IMR-90 (cell line): ENCODE results near the gene MLIP. TPM values are rescaled to one million over a fixed set of nuclear protein-coding genes. Genes with fewer than 3 reads are reported as not detected.

Experiments
- ATAC-seq: fragments of 200-7000 bp; cut with Tn5 transposase; 2 replicates; pipeline ENCODE4 v1.9.1; 2020; ENCODE audit warnings: low read depth, mild to moderate bottlenecking, moderate library complexity
- BruUV-seq: library from RNA; stranded (reverse); fragments of 400-500 nt; replicated peaks from 2 replicates; lab custom pipeline; 2021; lab: Mats Ljungman, UMichigan
- CTCF ChIA-PET: fragments of 300-600 bp; formaldehyde crosslinking; extraction: SDS; loops from one replicate; lab custom pipeline; 2021; ENCODE audit warnings: antibody characterized with exemption; lab: Yijun Ruan, JAX
- POLR2A ChIA-PET: fragments of 300-600 bp; sonication (Branson Sonifier 250); formaldehyde crosslinking; loops from one replicate; lab custom pipeline; 2022; ENCODE audit warnings: antibody characterized with exemption; ENCODE audit not compliant: unreplicated experiment; lab: Charles Lee
- DNase-seq: peaks from one replicate; pipeline ENCODE4 v3.0.0; 2013
- H2AFZ ChIP-seq: replicated peaks from 2 replicates; pipeline ENCODE3; 2013; ENCODE audit warnings: low read length, mild to moderate bottlenecking; ENCODE audit not compliant: poor library complexity
- H2AK5ac ChIP-seq: 2 replicates; pipeline ENCODE4 v1.6.1; 2013; ENCODE audit warnings: low read depth, low read length, inconsistent platforms
- H2AK9ac ChIP-seq: replicated peaks from 2 replicates; pipeline ENCODE3; 2013; ENCODE audit warnings: mild to moderate bottlenecking, low read depth, low read length, moderate library complexity; ENCODE audit not compliant: poor library complexity
- H2BK120ac ChIP-seq: 2 replicates; pipeline ENCODE4 v1.6.1; 2013; ENCODE audit warnings: low read depth, low read length, inconsistent platforms
- H2BK15ac ChIP-seq: 3 replicates; pipeline ENCODE4 v1.6.1; 2013; ENCODE audit warnings: low read depth, low read length, inconsistent platforms
- H2BK20ac ChIP-seq: 2 replicates; pipeline ENCODE4 v1.6.1; 2013; ENCODE audit warnings: low read depth, mild to moderate bottlenecking, inconsistent platforms, low read length, moderate library complexity
- H2BK5ac ChIP-seq: 2 replicates; pipeline ENCODE4 v1.6.1; 2013; ENCODE audit warnings: mild to moderate bottlenecking, low read depth, low read length, inconsistent platforms; ENCODE audit not compliant: poor library complexity, severe bottlenecking
- H3K14ac ChIP-seq: replicated peaks from 2 replicates; pipeline ENCODE4 v1.6.1; 2013; ENCODE audit warnings: low read depth, low read length, inconsistent platforms
- H3K18ac ChIP-seq: 2 replicates; pipeline ENCODE4 v1.6.1; 2013; ENCODE audit warnings: low read depth, low read length, control low read depth
- H3K23ac ChIP-seq: 2 replicates; pipeline ENCODE4 v1.6.1; 2013; ENCODE audit warnings: low read depth, low read length, inconsistent platforms
- H3K27ac ChIP-seq: 2 replicates; pipeline ENCODE4 v1.5.1; 2013; ENCODE audit warnings: mild to moderate bottlenecking, control low read depth, low read length; ENCODE audit not compliant: insufficient read depth
- H3K27me3 ChIP-seq: 2 replicates; pipeline ENCODE4 v1.6.1; 2013; ENCODE audit warnings: low read length; ENCODE audit not compliant: control insufficient read depth, insufficient read depth
- H3K36me3 ChIP-seq: 2 replicates; pipeline ENCODE4 v1.6.1; 2013; ENCODE audit warnings: low read length, mixed read lengths; ENCODE audit not compliant: control insufficient read depth, insufficient read depth
- H3K4ac ChIP-seq: 2 replicates; pipeline ENCODE4 v1.6.1; 2013; ENCODE audit warnings: low read depth, low read length, inconsistent platforms
- H3K4me1 ChIP-seq: 2 replicates; pipeline ENCODE4 v1.6.1; 2013; ENCODE audit warnings: low read length, mixed read lengths; ENCODE audit not compliant: control insufficient read depth, insufficient read depth
- H3K4me2 ChIP-seq: 2 replicates; pipeline ENCODE4 v1.6.1; 2013; ENCODE audit warnings: low read depth, mild to moderate bottlenecking, control low read depth, low read length, moderate library complexity
- H3K4me3 ChIP-seq: 2 replicates; pipeline ENCODE4 v1.5.1; 2013; ENCODE audit warnings: low read depth, mild to moderate bottlenecking, control low read depth, low read length, moderate library complexity; ENCODE audit not compliant: insufficient read depth
- H3K56ac ChIP-seq: 2 replicates; pipeline ENCODE4 v1.6.1; 2013; ENCODE audit warnings: low read length, inconsistent platforms; ENCODE audit not compliant: insufficient read depth; ENCODE audit errors: extremely low read depth
- H3K79me1 ChIP-seq, 2 experiments: 2 replicates each; pipeline ENCODE4 v1.6.1; 2013; ENCODE audit warnings: low read length in 2 of 2, inconsistent platforms in 1 of 2, low read depth in 1 of 2
- H3K9ac ChIP-seq: 2 replicates; pipeline ENCODE4 v1.6.1; 2013; ENCODE audit warnings: low read depth, low read length, control low read depth
- H3K9me1 ChIP-seq: 2 replicates; pipeline ENCODE4 v1.6.1; 2013; ENCODE audit warnings: low read length, inconsistent platforms; ENCODE audit not compliant: insufficient read depth
- H3K9me3 ChIP-seq: 2 replicates; pipeline ENCODE4 v1.6.1; 2013; ENCODE audit warnings: low read length; ENCODE audit not compliant: control insufficient read depth, insufficient read depth
- H4K20me1 ChIP-seq: 2 replicates; pipeline ENCODE4 v1.6.1; 2013; ENCODE audit warnings: low read length, inconsistent platforms; ENCODE audit not compliant: insufficient read depth
- H4K5ac ChIP-seq: 2 replicates; pipeline ENCODE4 v1.6.1; 2013; ENCODE audit warnings: mild to moderate bottlenecking, low read depth, low read length, control low read depth
- H4K8ac ChIP-seq, 2 experiments: 2 replicates each; pipeline ENCODE4 v1.6.1; 2013; ENCODE audit warnings: low read depth in 2 of 2, low read length in 2 of 2, control low read depth in 1 of 2, inconsistent platforms in 1 of 2
- H4K91ac ChIP-seq: 2 replicates; pipeline ENCODE4 v1.6.1; 2013; ENCODE audit warnings: low read depth, low read length, inconsistent platforms; ENCODE audit not compliant: insufficient read depth
- CEBPB ChIP-seq: IDR thresholded peaks from 2 replicates; pipeline ENCODE4 v1.6.1; 2012; ENCODE audit warnings: low read depth, low read length, improper control_type of control experiment
- CHD1 ChIP-seq: IDR thresholded peaks from 2 replicates; pipeline ENCODE4 v1.6.1; 2012; ENCODE audit warnings: low read depth, low read length, improper control_type of control experiment
- MXI1 ChIP-seq: IDR thresholded peaks from 2 replicates; pipeline ENCODE4 v1.6.1; 2012; ENCODE audit warnings: low read depth, mild to moderate bottlenecking, low read length, moderate library complexity, borderline replicate concordance
- RAD21 ChIP-seq: IDR thresholded peaks from 2 replicates; pipeline ENCODE4 v1.6.1; 2012; ENCODE audit warnings: low read length, improper control_type of control experiment
- RCOR1 ChIP-seq: IDR thresholded peaks from 2 replicates; pipeline ENCODE4 v1.6.1; 2012; ENCODE audit warnings: mild to moderate bottlenecking, low read length, improper control_type of control experiment; ENCODE audit not compliant: insufficient replicate concordance
- RFX5 ChIP-seq: IDR thresholded peaks from 2 replicates; pipeline ENCODE4 v1.8.0; 2012; ENCODE audit warnings: low read depth, mild to moderate bottlenecking, low read length, moderate library complexity
- WGBS, 2 experiments: methylation state at CpG; one replicate each; pipeline versions ENCODE4 v1.1.5 to v1.1.7; 2013; ENCODE audit warnings: missing lambda C conversion rate in 2 of 2; ENCODE audit not compliant: insufficient read length in 1 of 2; ENCODE audit errors: extremely low coverage in 2 of 2; 5-methylcytosine and 5-hydroxymethylcytosine counted together
- dilution Hi-C: fragments of 300-500 bp; cut with HindIII; formaldehyde crosslinking; loops from one replicate; pipeline ENCODE4 v1.14.3; 2018; ENCODE audit warnings: low sequenced_read_pairs; ENCODE audit not compliant: unreplicated experiment
- in situ Hi-C: fragments of 300-500 bp; cut with MboI; formaldehyde crosslinking; loops from 3 replicates; pipeline ENCODE4 v1.14.3; 2019; ENCODE audit warnings: low sequenced_read_pairs, inconsistent platforms, mixed read lengths
- intact Hi-C: fragments of 100-400 bp; cut with micrococcal nuclease; formaldehyde crosslinking; loops from 2 replicates; pipeline ENCODE4 v1.10.0; 2022
- polyA plus RNA-seq, 3 experiments: library from polyadenylated mRNA; depleted of rRNA; stranded (reverse); fragments of >200 nt; gene quantifications; 2 replicates each; pipeline ENCODE4 v1.2.3, GENCODE V29; 2012; ENCODE audit warnings: low replicate concordance in 1 of 3
- total RNA-seq: library from RNA; depleted of rRNA; stranded (reverse); fragments of >200 nt; gene quantifications from 2 replicates; pipeline ENCODE4 v1.2.3, GENCODE V29; 2012
- TF ChIP-seq, protein P1 (sequence below): conservative IDR thresholded peaks from 2 replicates; pipeline ENCODE4 v1.5.1; 2012; ENCODE audit warnings: mild to moderate bottlenecking, low read depth, low read length, improper control_type of control experiment

MLIP gene
- total and polyA plus RNA-seq, 2 of the 4 experiments (the other 2 are of a cell fraction): not detected

DNA sequence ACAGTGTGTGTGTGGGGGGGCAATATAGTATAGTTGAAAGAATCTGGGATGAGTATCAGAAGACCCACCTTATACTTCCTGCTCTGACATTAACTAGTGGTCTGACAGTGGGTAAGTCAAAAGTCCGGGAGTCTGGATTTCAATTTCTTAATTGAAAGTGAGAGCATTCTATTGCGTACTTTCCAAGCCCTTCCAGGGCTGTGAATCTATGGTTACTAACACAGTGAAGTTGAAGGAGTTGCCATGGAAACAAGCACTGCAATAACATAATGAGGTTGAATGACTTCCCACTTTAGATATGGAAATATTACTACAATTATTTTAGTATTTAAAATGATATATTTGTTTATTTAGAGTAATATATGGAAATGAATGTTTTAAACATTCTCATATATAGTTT, 80.2 kb downstream of the MLIP start:
- ChIA-PET POLR2A (no interaction called here), CTCF (no interaction called here)
- dilution Hi-C loops: no loop called here
- no peaks in the 10 kb centered on the region for H3K9me1 ChIP-seq
- no peaks in the 10 kb centered on the region for H3K36me3 ChIP-seq
- no peak overlapping the region for H3K4ac ChIP-seq
- H3K23ac ChIP-seq: no peak overlapping the region
- TF ChIP-seq CEBPB (no peak), MXI1 (no peak), RFX5 (no peak), RAD21 (no peak), CHD1 (no peak), RCOR1 (no peak)
- TF ChIP-seq, protein P1, sequence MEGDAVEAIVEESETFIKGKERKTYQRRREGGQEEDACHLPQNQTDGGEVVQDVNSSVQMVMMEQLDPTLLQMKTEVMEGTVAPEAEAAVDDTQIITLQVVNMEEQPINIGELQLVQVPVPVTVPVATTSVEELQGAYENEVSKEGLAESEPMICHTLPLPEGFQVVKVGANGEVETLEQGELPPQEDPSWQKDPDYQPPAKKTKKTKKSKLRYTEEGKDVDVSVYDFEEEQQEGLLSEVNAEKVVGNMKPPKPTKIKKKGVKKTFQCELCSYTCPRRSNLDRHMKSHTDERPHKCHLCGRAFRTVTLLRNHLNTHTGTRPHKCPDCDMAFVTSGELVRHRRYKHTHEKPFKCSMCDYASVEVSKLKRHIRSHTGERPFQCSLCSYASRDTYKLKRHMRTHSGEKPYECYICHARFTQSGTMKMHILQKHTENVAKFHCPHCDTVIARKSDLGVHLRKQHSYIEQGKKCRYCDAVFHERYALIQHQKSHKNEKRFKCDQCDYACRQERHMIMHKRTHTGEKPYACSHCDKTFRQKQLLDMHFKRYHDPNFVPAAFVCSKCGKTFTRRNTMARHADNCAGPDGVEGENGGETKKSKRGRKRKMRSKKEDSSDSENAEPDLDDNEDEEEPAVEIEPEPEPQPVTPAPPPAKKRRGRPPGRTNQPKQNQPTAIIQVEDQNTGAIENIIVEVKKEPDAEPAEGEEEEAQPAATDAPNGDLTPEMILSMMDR: no peak
- H3K4me1 ChIP-seq: peaks cover 4% of the 10 kb centered on the region; the same call in 1 of the 2 replicates
- no peak overlapping the region for H2AFZ ChIP-seq
- no peak overlapping the region for H2AK9ac ChIP-seq
- H2BK5ac ChIP-seq: no peak overlapping the region
- intact Hi-C loops: no loop called here
- H2BK15ac ChIP-seq: no peak overlapping the region
- no CpG with 5 or more reads among the region's 2 CpGs for WGBS, 2 experiments
- H3K4me2 ChIP-seq: no peak overlapping the region
- no peak overlapping the region for H4K91ac ChIP-seq
- H4K8ac ChIP-seq: no peak overlapping the region
- no peak overlapping the region for H4K5ac ChIP-seq
- H3K4me3 ChIP-seq: no peak overlapping the region
- DNase-seq (peak; percentile 56), ATAC-seq (no peak; the same call in 1 of the 2 replicates)
- H2BK120ac ChIP-seq: no peak overlapping the region
- no peaks in the 10 kb centered on the region for H3K27me3 ChIP-seq
- no peaks in the 10 kb centered on the region for H4K20me1 ChIP-seq
- no peak overlapping the region for H2AK5ac ChIP-seq
- H2BK20ac ChIP-seq: no peak overlapping the region
- H3K79me1 ChIP-seq: no peaks in the 10 kb centered on the region
- no peaks in the 10 kb centered on the region for H3K9me3 ChIP-seq
- no peak overlapping the region for H3K56ac ChIP-seq
- H3K27ac ChIP-seq: no peak overlapping the region
- H3K14ac ChIP-seq: no peak overlapping the region
- H3K18ac ChIP-seq: no peak overlapping the region
- H3K9ac ChIP-seq: no peak overlapping the region
- no TSS peak for BruUV-seq
- in situ Hi-C loops: no loop called here
